Vagina (tissue), 2 donors: ENCODE data around the gene PATJ. TPM values are rescaled to one million over a fixed set of nuclear protein-coding genes. Genes with fewer than 3 reads are reported as not detected.

Source experiments
- microRNA-seq: library from miRNA; unstranded; fragments of <30 nt; microRNA quantifications from one replicate; pipeline ENCODE4, GENCODE V29; 2017; ENCODE audit warnings: borderline number of aligned reads, borderline replicate concordance
- small RNA-seq: library from RNA; depleted of rRNA; stranded (forward); fragments of <200 nt; gene quantifications from one replicate; pipeline ENCODE3, GENCODE V24; 2016
- total RNA-seq: library from RNA; depleted of rRNA; stranded (reverse); fragments of >200 nt; gene quantifications from one replicate; pipeline ENCODE4 v1.2.3, GENCODE V29; 2016

Gene PATJ
- total RNA-seq, 1 donor from 2014 or later, result 83.2 TPM

Small RNA genes within 50 kb of the gene (microRNA-seq; reads per million reads assigned to microRNA genes)
- gene MIR3116-1, result not detected
- not detected for gene MIR3116-2

Small RNA genes within 50 kb of the gene (small RNA-seq; reads per million reads assigned to genes)
- gene LAMTOR5P1 (not detected), gene MIR3116-1 (not detected), gene RN7SL180P (not detected), gene RNU6-1177P (not detected), gene RNU6-414P (not detected)

Other genes starting within 250 kb of the PATJ start
- 48.6 TPM for gene TM2D1, start 17.3 kb upstream of the PATJ start, total RNA-seq